Liver (tissue), 9 donors: ENCODE measurements around the gene AMBRA1. TPM values are rescaled to one million over a fixed set of nuclear protein-coding genes. Genes with fewer than 3 reads are reported as not detected.
A peak's percentile ranks its signal among the peaks of the same experiment; 100 is the strongest.

ENCODE experiments used
- DNase-seq: peaks from one replicate; pipeline ENCODE4 v3.0.0-alpha.2; 2017; ENCODE audit warnings: low spot score
- H3K27ac ChIP-seq, 2 donors: one replicate each; pipeline ENCODE4 v1.7.0; 2013; ENCODE audit warnings: inconsistent platforms in 2 of 2, low read length in 2 of 2, control low read depth in 1 of 2, low read depth in 1 of 2, mild to moderate bottlenecking in 1 of 2
- H3K27me3 ChIP-seq, 4 donors: one replicate each; pipeline versions ENCODE4 v1.6.1 to v1.7.0; 2013; ENCODE audit warnings: low read length in 3 of 4, inconsistent platforms in 1 of 4, mild to moderate bottlenecking in 1 of 4, moderate library complexity in 1 of 4; ENCODE audit not compliant: control insufficient read depth in 4 of 4, insufficient read depth in 4 of 4
- H3K36me3 ChIP-seq, 4 donors: one replicate each; pipeline versions ENCODE4 v1.6.1 to v1.7.0; 2013; ENCODE audit warnings: low read length in 3 of 4, mild to moderate bottlenecking in 3 of 4, low read depth in 1 of 4, moderate library complexity in 1 of 4; ENCODE audit not compliant: control insufficient read depth in 4 of 4, insufficient read depth in 3 of 4
- H3K4me1 ChIP-seq, 4 donors: one replicate each; pipeline versions ENCODE4 v1.6.1 to v1.7.0; 2013; ENCODE audit warnings: low read length in 3 of 4, mild to moderate bottlenecking in 3 of 4, moderate library complexity in 1 of 4; ENCODE audit not compliant: control insufficient read depth in 4 of 4, insufficient read depth in 4 of 4
- H3K4me3 ChIP-seq, 3 donors: one replicate each; pipeline versions ENCODE4 v1.6.1 to v1.7.0; 2013; ENCODE audit warnings: low read length in 3 of 3, control low read depth in 1 of 3, low read depth in 1 of 3, mild to moderate bottlenecking in 1 of 3
- H3K9ac ChIP-seq, 2 donors: one replicate each; pipeline ENCODE4 v1.7.0; 2013; ENCODE audit warnings: low read length in 2 of 2, mild to moderate bottlenecking in 2 of 2, moderate library complexity in 2 of 2, control low read depth in 1 of 2, low read depth in 1 of 2
- H3K9me3 ChIP-seq, 4 donors: one replicate each; pipeline versions ENCODE4 v1.6.1 to v1.7.0; 2013; ENCODE audit warnings: low read length in 3 of 4; ENCODE audit not compliant: control insufficient read depth in 4 of 4
- ATF3 ChIP-seq: IDR thresholded peaks from 2 replicates; pipeline ENCODE4 v1.6.1; 2016; ENCODE audit warnings: antibody characterized with exemption
- CTCF ChIP-seq: fragments of 150-350 bp; IDR thresholded peaks from 2 replicates; pipeline ENCODE4 v1.5.1; 2017; ENCODE audit warnings: improper control_type of control experiment, low read depth, low read length; ENCODE audit not compliant: missing input control
- EGR1 ChIP-seq, 2 donors: IDR thresholded peaks; 2 replicates each; pipeline ENCODE4 v1.6.1; 2016 to 2018; ENCODE audit warnings: antibody characterized with exemption in 2 of 2, low read depth in 2 of 2
- FOXA1 ChIP-seq: IDR thresholded peaks from 2 replicates; pipeline ENCODE4 v1.6.1; 2016; ENCODE audit warnings: antibody characterized with exemption
- FOXA2 ChIP-seq: IDR thresholded peaks from 2 replicates; pipeline ENCODE4 v1.6.1; 2016; ENCODE audit warnings: antibody characterized with exemption
- GABPA ChIP-seq, 2 donors: IDR thresholded peaks in 1 of 2; conservative IDR thresholded peaks in 1 of 2; 2 replicates each; pipeline ENCODE4 v1.6.1; 2016; ENCODE audit warnings: antibody characterized with exemption in 2 of 2, mild to moderate bottlenecking in 1 of 2, moderate library complexity in 1 of 2
- HNF4A ChIP-seq, 2 donors: conservative IDR thresholded peaks; 2 replicates each; pipeline ENCODE4 v1.6.1; 2016; ENCODE audit warnings: antibody characterized with exemption in 2 of 2, mild to moderate bottlenecking in 2 of 2
- HNF4G ChIP-seq: IDR thresholded peaks from 2 replicates; pipeline ENCODE4 v1.6.1; 2016; ENCODE audit warnings: antibody characterized with exemption
- JUND ChIP-seq, 2 donors: IDR thresholded peaks; 2 replicates each; pipeline ENCODE4 v1.6.1; 2016; ENCODE audit warnings: antibody characterized with exemption in 2 of 2
- MAX ChIP-seq: IDR thresholded peaks from 2 replicates; pipeline ENCODE4 v1.6.1; 2016; ENCODE audit warnings: antibody characterized with exemption
- NR2F2 ChIP-seq: IDR thresholded peaks from 2 replicates; pipeline ENCODE4 v1.6.1; 2016; ENCODE audit warnings: antibody characterized with exemption
- RAD21 ChIP-seq, 2 donors: IDR thresholded peaks; 2 replicates each; pipeline ENCODE4 v1.6.1; 2016; ENCODE audit warnings: antibody characterized with exemption in 2 of 2, mild to moderate bottlenecking in 2 of 2
- REST ChIP-seq: IDR thresholded peaks from 2 replicates; pipeline ENCODE4 v1.6.1; 2016; ENCODE audit warnings: antibody characterized with exemption, mild to moderate bottlenecking
- RXRA ChIP-seq, 2 donors: IDR thresholded peaks; 2 replicates each; pipeline ENCODE4 v1.6.1; 2017 to 2018; ENCODE audit warnings: antibody characterized with exemption in 2 of 2, mild to moderate bottlenecking in 1 of 2
- SP1 ChIP-seq: IDR thresholded peaks from 2 replicates; pipeline ENCODE4 v1.6.1; 2018; ENCODE audit warnings: antibody characterized with exemption, mild to moderate bottlenecking
- TAF1 ChIP-seq: conservative IDR thresholded peaks from 2 replicates; pipeline ENCODE4 v1.6.1; 2016; ENCODE audit warnings: antibody characterized with exemption, mild to moderate bottlenecking
- YY1 ChIP-seq: IDR thresholded peaks from 2 replicates; pipeline ENCODE4 v1.6.1; 2016; ENCODE audit warnings: antibody characterized with exemption, mild to moderate bottlenecking
- ZBTB33 ChIP-seq: IDR thresholded peaks from 2 replicates; pipeline ENCODE4 v1.6.1; 2016; ENCODE audit warnings: antibody characterized with exemption
- WGBS: extraction: QIAGEN DNeasy Blood & Tissue Kit; methylation state at CpG from one replicate; pipeline ENCODE4 v1.1.7; 2013; 5-methylcytosine and 5-hydroxymethylcytosine counted together
- polyA plus RNA-seq, 2 donors: library from polyadenylated mRNA; stranded (reverse) in 1 of 2; unstranded in 1 of 2; fragments of 200-250 nt in 1 of 2; fragments of >200 nt in 1 of 2; fragmentation: Nextera tagmentation in 1 of 2; extraction: Ambion mirVana in 1 of 2; gene quantifications; one replicate each; pipeline versions ENCODE4 v1.2.1 to v1.2.3, GENCODE V29; 2013 to 2015
- total RNA-seq, 2 donors: library from RNA; depleted of rRNA; stranded (reverse); fragments of >200 nt; gene quantifications; one replicate each; pipeline ENCODE4 v1.2.3, GENCODE V29; 2014
- donor health status: healthy.
- donor health status: healthy.
- donor health status: healthy.
- donor health status: healthy.
- donor health status: healthy.

The AMBRA1 gene
- total and polyA plus RNA-seq, 4 donors = 3.7 to 25.7 (median 15.1) TPM

- peaks cover 3 to 6% (median 4%) of the 10 kb centered on the region in 4 donors for H3K36me3 ChIP-seq
- peaks cover 6 to 15% (median 11%) of the 10 kb centered on the region in 4 donors for H3K4me1 ChIP-seq
- no peaks in the 10 kb centered on the region for H3K9me3 ChIP-seq
- peak overlapping the region; percentile 45 to 55 for H3K27ac ChIP-seq
- DNase-seq = no peak
- 72% methylated on average over 22 of the region's 22 CpGs for WGBS
- TF ChIP-seq YY1 (peak; percentile 26), RAD21 (IDR thresholded peaks at IDR 0.05) (no peak), HNF4A (conservative IDR thresholded peaks at IDR 0.05) (peak; percentile 96 to 97), NR2F2 (no peak), ZBTB33 (no peak), REST (no peak), ATF3 (no peak), MAX (no peak), CTCF (no peak), EGR1 (IDR thresholded peaks at IDR 0.05; ENCODE audit: low read depth in 2 of 2) (no peak), RXRA (IDR thresholded peaks at IDR 0.05) (peak; percentile 48 to 53), FOXA2 (no peak), HNF4G (peak; percentile 67), FOXA1 (no peak), GABPA (IDR thresholded peaks at IDR 0.05 in 1 of 2, conservative IDR thresholded peaks at IDR 0.05 in 1 of 2) (no peak), JUND (IDR thresholded peaks at IDR 0.05) (peak; percentile 52 to 61), TAF1 (no peak), SP1 (peak; percentile 79)
- H3K27me3 ChIP-seq = no peaks in the 10 kb centered on the region
- no peak overlapping the region for H3K4me3 ChIP-seq
- no peak overlapping the region for H3K9ac ChIP-seq
Observed at GRCh38 chr11:46633291-46634217, 39.7 kb upstream of the AMBRA1 start.
